Inferior parietal cortex (tissue), 1 donor: ENCODE data around the gene LNX2.
"Not testable (repeated sequence)": the region's sequence is repeated elsewhere in the genome, so short reads cannot be mapped to it uniquely, and the experiment has no call there.

Source experiments
- DNase-seq: peaks from one replicate; pipeline ENCODE4 v3.0.0-alpha.2; 2016; ENCODE audit errors: extremely low spot score

Gene LNX2

DNA sequence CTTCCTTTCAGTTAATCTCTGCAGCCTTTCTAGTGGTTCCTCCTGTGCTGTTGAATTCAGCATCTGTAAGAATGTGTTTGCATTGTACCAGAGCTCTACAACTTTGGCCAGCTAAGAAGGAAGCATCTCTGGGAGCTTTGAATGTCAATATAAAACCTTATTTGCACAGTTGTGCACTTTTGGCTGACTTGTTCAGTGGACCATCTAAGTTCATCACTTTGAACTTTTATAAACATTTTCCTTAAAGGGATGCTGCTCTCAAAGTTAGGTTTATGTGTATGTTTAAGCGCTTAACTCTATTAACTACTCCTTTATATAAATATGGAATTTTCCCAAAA lies 16.9 kb upstream of the LNX2 start:
- no peak for DNase-seq

- no peak for DNase-seq
These were observed 16.4 kb upstream of the LNX2 start for GRCh38 chr13:27636589-27637288.

DNA sequence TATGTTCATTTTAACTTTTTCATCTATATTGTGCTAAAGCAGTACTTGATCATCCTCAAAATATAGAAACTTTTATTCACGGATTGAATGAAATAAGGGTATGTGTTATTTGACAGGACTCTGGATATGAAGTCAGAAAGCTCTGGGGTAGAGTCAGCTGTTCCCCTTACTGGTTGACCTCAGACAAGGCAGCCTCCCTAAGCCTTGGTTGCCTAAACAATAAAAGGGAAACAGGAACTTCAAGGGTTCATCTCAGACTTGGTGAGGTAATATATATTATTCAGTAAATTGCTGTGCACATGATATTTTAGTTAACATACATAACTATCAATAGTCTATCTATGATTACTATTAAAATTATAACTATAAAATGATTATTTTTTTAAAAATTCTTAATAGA lies 14.9 kb upstream of the LNX2 start:
- DNase-seq = no peak

GRCh38 chr13:27634791-27635190 lies 14.5 kb upstream of the LNX2 start:
- no peak for DNase-seq

GRCh38 chr13:27634231-27634630 lies 13.9 kb upstream of the LNX2 start:
- DNase-seq = no peak

GRCh38 chr13:27632648-27633047 lies 12.3 kb upstream of the LNX2 start:
- DNase-seq = no peak

- DNase-seq = no peak
These were observed 11.9 kb upstream of the LNX2 start for GRCh38 chr13:27632214-27632613.

- no peak for DNase-seq
These were observed 11.3 kb upstream of the LNX2 start for GRCh38 chr13:27631665-27632064.

- no peak for DNase-seq
These were observed 10.8 kb upstream of the LNX2 start for GRCh38 chr13:27631156-27631555.

DNA sequence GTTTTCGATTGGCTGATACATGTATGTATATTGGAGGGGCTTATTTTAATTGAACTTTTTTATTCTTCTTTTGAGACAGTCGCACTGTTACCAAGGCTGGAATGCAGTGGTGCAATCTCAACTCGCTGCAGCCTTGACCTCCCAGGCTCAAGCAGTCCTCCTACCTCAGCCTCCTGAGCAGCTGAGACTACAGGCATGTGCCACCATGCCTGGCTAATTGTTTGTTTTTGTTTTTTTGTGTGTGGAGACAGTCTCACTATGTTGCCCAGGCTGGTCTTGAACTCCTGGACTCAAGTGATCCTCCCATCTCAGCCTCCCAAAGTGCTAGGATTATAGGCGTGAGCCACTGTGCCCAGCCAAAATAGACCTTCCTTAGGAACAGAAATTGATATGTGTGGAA lies 8.4 kb upstream of the LNX2 start:
- DNase-seq = not testable (repeated sequence)

- no peak for DNase-seq
These were observed 7.8 kb upstream of the LNX2 start for GRCh38 chr13:27628081-27628480.

GRCh38 chr13:27627380-27627779 lies 7.1 kb upstream of the LNX2 start:
- no peak for DNase-seq

DNA sequence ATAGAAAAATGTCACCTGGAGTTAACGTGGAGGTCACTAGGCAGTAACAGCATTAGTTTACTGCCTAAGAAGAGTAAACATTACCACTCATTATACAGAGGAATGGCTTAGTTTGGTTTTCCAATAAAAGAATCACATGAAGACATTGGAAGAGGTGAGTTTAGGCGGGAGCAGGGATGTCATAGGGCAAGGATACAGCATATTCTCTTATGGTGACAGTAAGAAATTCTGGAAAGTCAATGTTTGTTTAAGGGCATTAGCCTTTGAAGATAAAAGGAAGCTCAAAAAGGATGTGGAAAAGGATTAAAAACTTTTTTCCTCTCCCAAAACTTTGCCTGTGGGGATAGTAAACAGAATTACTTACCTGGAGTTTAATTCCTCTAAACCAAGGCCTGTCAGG lies 5.5 kb upstream of the LNX2 start:
- no peak for DNase-seq

DNA sequence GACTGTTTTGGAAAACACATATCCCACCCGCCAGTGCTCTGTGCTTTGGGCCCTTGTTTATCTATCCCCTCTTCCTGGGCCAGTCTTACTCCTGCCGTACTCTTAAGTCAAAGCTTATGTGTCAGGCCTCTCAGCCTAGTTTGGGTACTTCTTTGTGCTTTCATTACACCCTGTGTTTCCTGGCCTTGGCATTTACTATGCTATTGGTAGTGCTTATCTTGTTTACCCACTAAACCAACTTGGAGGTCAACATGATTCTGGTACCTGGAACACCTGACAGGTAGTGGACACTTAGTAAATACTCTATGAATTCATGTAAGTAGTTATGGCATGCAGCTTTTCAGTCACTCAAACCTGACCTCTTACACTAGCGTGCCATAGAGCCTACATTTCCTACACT lies 3.7 kb upstream of the LNX2 start:
- DNase-seq = no peak

DNA sequence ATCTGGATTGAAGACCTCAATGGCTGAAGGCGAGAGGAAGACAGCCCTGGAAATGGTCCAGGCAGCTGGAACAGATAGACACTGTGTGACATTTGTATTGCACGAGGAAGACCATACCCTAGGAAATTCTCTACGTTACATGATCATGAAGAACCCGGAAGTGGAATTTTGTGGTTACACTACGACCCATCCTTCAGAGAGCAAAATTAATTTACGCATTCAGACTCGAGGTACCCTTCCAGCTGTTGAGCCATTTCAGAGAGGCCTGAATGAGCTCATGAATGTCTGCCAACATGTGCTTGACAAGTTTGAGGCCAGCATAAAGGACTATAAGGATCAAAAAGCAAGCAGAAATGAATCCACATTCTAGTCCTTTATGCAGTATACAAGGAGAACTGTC lies 2.6 kb upstream of the LNX2 start:
- no peak for DNase-seq

- DNase-seq = peak; percentile 33
These were observed 1.9 kb upstream of the LNX2 start for GRCh38 chr13:27622102-27622820.

DNA sequence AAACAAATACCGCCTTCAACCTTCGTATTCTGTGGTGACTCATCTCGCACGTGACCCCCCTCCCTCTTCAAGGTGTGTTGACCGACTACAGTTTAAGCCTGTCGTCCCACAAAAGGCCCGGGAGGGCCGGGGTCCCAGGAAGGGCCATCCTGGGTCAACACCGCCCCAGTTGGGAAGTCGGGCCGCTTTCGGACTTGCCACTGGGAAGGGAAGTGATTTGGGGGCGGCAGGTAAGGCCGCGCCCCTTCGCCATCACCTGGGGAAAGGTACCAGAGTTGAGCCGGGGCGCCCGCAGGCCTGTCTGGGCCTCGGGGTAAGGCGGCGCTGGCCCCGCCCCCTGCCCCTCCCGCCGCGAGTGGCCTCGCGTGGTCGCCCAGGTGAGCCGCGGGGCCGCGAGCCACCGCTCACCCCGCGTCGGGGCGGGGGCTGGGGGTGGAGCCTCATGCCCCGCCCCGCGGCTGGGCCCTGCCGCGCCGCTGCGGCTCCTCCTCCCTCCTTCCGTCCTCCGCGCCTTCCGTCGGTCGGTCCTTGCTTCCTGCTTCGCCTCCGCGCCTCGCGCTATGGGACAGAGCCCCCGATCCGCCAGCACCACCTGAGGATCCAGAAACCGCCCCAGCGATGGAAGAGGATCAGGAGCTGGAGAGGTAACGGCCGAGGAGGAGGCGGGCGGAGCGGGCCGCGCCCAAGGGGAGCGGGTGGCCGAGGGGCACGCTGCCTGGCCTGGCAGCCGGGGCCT lies 1.2 kb upstream of the LNX2 start, which contains the start of gene POLR1D:
Gene POLR1D, plus strand, starts transcription at position 527 of the 736 bp plus-strand sequence. Its CDS starts 92 bp downstream, at position 619.
- DNase-seq = peak; percentile 76

- no peak for DNase-seq
These were observed 712 bp upstream of the LNX2 start for GRCh38 chr13:27621116-27621365.

DNA sequence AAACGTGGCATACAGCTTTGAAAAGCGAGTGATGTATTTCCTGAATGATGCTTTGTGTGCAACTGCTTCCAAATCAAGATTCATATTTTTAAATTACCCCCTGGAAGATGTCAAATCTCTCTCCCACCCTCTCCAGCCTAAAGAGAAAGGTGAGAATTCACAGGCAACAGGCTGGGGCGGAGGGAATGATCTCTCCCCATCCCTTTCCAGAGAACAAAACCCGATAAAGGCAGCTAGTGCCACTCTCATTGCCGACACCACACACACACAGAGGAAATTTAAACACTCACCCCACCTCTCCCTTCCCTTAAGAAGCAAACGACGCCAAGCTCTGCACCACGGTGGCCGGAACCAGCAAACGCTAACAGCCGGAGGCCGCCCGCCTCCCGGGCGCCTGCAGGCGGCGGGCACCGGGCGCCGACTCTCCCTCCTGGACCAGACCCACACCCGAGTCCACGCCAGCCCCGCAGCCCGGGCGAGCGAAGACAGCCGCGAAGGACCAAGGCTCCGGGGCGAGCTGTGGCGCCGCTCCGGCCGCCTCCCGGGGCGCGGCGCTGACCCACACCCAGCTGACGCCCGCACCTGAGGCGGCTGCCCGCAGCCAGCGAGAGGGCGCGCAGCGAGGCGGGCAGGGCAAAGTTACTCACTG lies 477 bp downstream of the LNX2 start:
- DNase-seq = no peak

DNA sequence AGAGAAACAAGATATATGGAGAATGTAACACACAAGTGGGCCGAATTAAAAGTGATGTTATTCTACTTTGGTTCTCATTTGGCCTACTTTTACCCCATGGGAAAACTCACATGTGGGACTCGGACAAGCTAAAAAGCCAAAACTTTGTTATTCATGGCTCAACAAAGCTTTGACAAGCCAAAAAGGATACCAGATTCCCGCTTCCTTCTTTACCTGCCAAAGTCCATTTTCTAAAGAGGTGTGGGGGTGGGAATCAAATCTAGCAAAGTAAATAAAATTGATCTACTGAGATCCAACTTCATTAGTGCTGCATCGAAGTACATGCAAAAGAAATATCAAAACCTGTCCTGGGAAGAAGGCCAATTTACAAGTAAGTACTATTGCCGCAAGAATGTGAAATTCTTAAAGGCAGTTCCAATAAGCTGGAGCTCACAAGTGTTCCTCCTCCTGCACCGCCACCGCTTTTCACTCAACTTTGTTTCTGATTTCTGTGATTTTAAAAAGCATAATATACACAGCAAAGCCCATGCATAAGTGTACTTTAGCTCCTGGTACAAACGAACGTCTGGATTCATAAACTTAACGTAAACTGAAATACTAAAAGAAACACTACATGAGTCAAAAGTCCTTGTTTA lies 1.1 kb downstream of the LNX2 start:
- no peak for DNase-seq

- DNase-seq = no peak
These were observed 2.4 kb downstream of the LNX2 start for GRCh38 chr13:27617881-27618321.

GRCh38 chr13:27613628-27614027 lies 6.7 kb downstream of the LNX2 start:
- DNase-seq = no peak
